ENCODE results near the gene IGF2R. TPM values are rescaled to one million over a fixed set of nuclear protein-coding genes. Genes with fewer than 3 reads are reported as not detected.

The IGF2R gene
- total RNA-seq, 1 experiment from 2014 or later = 75.3 TPM

- ATAC-seq (no peak), DNase-seq (ENCODE audit: low spot score) (no peak)
- Mint-ChIP-seq H3K27ac (peak overlapping the region; percentile 9; the same call in 1 of the 2 replicates), H3K27me3 (ENCODE audit: low read depth) (no peaks in the 10 kb centered on the region), H3K4me3 (no peak overlapping the region), H3K4me1 (no peaks in the 10 kb centered on the region), H3K9me3 (no peaks in the 10 kb centered on the region), H3K36me3 (peaks cover 58% of the 10 kb centered on the region)
- no peak for TF ChIP-seq ZBTB21 (CRISPR knock-in tag; IDR thresholded peaks at IDR 0.05; ENCODE audit: borderline replicate concordance)
- TF ChIP-seq ZNF425 (CRISPR knock-in tag; conservative IDR thresholded peaks at IDR 0.05) = no peak
- no peak for TF ChIP-seq CREB1 (CRISPR knock-in tag; IDR thresholded peaks at IDR 0.05)
- no peak for TF ChIP-seq ZNF416 (CRISPR knock-in tag; IDR thresholded peaks at IDR 0.05)
- TF ChIP-seq ZNF396 (CRISPR knock-in tag; IDR thresholded peaks at IDR 0.05; ENCODE audit: borderline replicate concordance) = no peak
- TF ChIP-seq, protein P1, sequence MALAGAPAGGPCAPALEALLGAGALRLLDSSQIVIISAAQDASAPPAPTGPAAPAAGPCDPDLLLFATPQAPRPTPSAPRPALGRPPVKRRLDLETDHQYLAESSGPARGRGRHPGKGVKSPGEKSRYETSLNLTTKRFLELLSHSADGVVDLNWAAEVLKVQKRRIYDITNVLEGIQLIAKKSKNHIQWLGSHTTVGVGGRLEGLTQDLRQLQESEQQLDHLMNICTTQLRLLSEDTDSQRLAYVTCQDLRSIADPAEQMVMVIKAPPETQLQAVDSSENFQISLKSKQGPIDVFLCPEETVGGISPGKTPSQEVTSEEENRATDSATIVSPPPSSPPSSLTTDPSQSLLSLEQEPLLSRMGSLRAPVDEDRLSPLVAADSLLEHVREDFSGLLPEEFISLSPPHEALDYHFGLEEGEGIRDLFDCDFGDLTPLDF (CRISPR knock-in tag; IDR thresholded peaks at IDR 0.05) = no peak
- no peak for TF ChIP-seq ZNF263 (CRISPR knock-in tag; IDR thresholded peaks at IDR 0.05; ENCODE audit: low read depth)
- no peak for TF ChIP-seq MYBL2 (CRISPR knock-in tag; IDR thresholded peaks at IDR 0.05)
- TF ChIP-seq, protein P2, sequence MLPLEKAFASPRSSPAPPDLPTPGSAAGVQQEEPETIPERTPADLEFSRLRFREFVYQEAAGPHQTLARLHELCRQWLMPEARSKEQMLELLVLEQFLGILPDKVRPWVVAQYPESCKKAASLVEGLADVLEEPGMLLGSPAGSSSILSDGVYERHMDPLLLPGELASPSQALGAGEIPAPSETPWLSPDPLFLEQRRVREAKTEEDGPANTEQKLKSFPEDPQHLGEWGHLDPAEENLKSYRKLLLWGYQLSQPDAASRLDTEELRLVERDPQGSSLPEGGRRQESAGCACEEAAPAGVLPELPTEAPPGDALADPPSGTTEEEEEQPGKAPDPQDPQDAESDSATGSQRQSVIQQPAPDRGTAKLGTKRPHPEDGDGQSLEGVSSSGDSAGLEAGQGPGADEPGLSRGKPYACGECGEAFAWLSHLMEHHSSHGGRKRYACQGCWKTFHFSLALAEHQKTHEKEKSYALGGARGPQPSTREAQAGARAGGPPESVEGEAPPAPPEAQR (CRISPR knock-in tag; IDR thresholded peaks at IDR 0.05) = no peak
- TF ChIP-seq SP1 (CRISPR knock-in tag; conservative IDR thresholded peaks at IDR 0.05) = no peak
- no peak for TF ChIP-seq PREB (CRISPR knock-in tag; IDR thresholded peaks at IDR 0.05; ENCODE audit: borderline replicate concordance)
- no peak for TF ChIP-seq CBFB (CRISPR knock-in tag; IDR thresholded peaks at IDR 0.05; ENCODE audit: low read depth)
- TF ChIP-seq NFATC4 (CRISPR knock-in tag; IDR thresholded peaks at IDR 0.05) = no peak
- TF ChIP-seq NFE2L1 (CRISPR knock-in tag; IDR thresholded peaks at IDR 0.05) = no peak
- no peak for TF ChIP-seq TCF7 (CRISPR knock-in tag; IDR thresholded peaks at IDR 0.05; ENCODE audit: low read depth)
- TF ChIP-seq JAZF1 (CRISPR knock-in tag; IDR thresholded peaks at IDR 0.05) = no peak
- no peak for TF ChIP-seq ATF3 (CRISPR knock-in tag; conservative IDR thresholded peaks at IDR 0.05)
- TF ChIP-seq, protein P3, sequence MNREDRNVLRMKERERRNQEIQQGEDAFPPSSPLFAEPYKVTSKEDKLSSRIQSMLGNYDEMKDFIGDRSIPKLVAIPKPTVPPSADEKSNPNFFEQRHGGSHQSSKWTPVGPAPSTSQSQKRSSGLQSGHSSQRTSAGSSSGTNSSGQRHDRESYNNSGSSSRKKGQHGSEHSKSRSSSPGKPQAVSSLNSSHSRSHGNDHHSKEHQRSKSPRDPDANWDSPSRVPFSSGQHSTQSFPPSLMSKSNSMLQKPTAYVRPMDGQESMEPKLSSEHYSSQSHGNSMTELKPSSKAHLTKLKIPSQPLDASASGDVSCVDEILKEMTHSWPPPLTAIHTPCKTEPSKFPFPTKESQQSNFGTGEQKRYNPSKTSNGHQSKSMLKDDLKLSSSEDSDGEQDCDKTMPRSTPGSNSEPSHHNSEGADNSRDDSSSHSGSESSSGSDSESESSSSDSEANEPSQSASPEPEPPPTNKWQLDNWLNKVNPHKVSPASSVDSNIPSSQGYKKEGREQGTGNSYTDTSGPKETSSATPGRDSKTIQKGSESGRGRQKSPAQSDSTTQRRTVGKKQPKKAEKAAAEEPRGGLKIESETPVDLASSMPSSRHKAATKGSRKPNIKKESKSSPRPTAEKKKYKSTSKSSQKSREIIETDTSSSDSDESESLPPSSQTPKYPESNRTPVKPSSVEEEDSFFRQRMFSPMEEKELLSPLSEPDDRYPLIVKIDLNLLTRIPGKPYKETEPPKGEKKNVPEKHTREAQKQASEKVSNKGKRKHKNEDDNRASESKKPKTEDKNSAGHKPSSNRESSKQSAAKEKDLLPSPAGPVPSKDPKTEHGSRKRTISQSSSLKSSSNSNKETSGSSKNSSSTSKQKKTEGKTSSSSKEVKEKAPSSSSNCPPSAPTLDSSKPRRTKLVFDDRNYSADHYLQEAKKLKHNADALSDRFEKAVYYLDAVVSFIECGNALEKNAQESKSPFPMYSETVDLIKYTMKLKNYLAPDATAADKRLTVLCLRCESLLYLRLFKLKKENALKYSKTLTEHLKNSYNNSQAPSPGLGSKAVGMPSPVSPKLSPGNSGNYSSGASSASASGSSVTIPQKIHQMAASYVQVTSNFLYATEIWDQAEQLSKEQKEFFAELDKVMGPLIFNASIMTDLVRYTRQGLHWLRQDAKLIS (CRISPR knock-in tag; IDR thresholded peaks at IDR 0.05; ENCODE audit: borderline replicate concordance) = no peak
- no peak for TF ChIP-seq KAT7 (CRISPR knock-in tag; IDR thresholded peaks at IDR 0.05; ENCODE audit: borderline replicate concordance)
- no peak for TF ChIP-seq SMAD4 (CRISPR knock-in tag; IDR thresholded peaks at IDR 0.05)
- ChIA-PET CTCF (no interaction called here), POLR2A (no interaction called here)
Observed at GRCh38 chr6:160031442-160031841, 62.6 kb downstream of the IGF2R start.
